GM10248 (cell line): ENCODE data around the gene RHOH.
A peak's percentile ranks its signal among the peaks of the same experiment; 100 is the strongest.

Source experiments
- CTCF ChIA-PET: fragments of 300-600 bp; sonication (Branson Sonifier 250); formaldehyde crosslinking; extraction: SDS; loops from one replicate; lab custom pipeline; 2021; ENCODE audit warnings: antibody characterized with exemption; lab: Yijun Ruan, JAX
- POLR2A ChIA-PET: fragments of 350-650 bp; sonication (Branson Sonifier 250); formaldehyde crosslinking; extraction: SDS; loops from one replicate; lab custom pipeline; 2020; ENCODE audit warnings: antibody characterized with exemption; lab: Yijun Ruan, JAX
- DNase-seq: peaks from one replicate; pipeline ENCODE4 v3.0.0; 2012; ENCODE audit errors: extremely low spot score
- CTCF ChIP-seq: IDR thresholded peaks from 2 replicates; pipeline ENCODE4 v1.5.1; 2012; ENCODE audit warnings: mild to moderate bottlenecking, low read depth; ENCODE audit errors: extremely low read depth, missing control alignments, control extremely low read depth

Gene RHOH

GRCh38 chr4:40200875-40201801, 4.3 kb downstream of the RHOH start:
- ChIA-PET POLR2A (interaction anchor here (1.1 to 1.5 kb wide), 4 partner anchors 10 to 116 kb away, joined by 4 to 8 read pairs (median 6); no protein-coding TSS in a partner anchor), CTCF (interaction anchor here (1.2 to 3.2 kb wide), 8 partner anchors 11 to 145 kb away, joined by 3 to 18 read pairs (median 5); no protein-coding TSS in a partner anchor)
- TF ChIP-seq CTCF = no peak
- DNase-seq = no peak

- CTCF ChIA-PET = interaction anchor here (1.1 to 3.8 kb wide), 2 partner anchors 10 to 15 kb away, joined by 3 to 13 read pairs; no protein-coding TSS in a partner anchor
Measured at GRCh38 chr4:40201898-40202297, 5.1 kb downstream of the RHOH start.

GRCh38 chr4:40202474-40202873, 5.6 kb downstream of the RHOH start:
- TF ChIP-seq CTCF = no peak
- no peak for DNase-seq
- ChIA-PET POLR2A (interaction anchor here (0.6 kb wide), 1 partner anchor 22 kb away, joined by 3 read pairs; no protein-coding TSS in a partner anchor), CTCF (interaction anchor here (1.1 to 3.8 kb wide), 3 partner anchors 10 to 28 kb away, joined by 3 to 13 read pairs (median 5); no protein-coding TSS in a partner anchor)

More at GRCh38 chr4:40201898-40202297, 5.1 kb downstream of the RHOH start:
- TF ChIP-seq CTCF = no peak
- no peak for DNase-seq
- POLR2A ChIA-PET = no interaction called here

- no peak for DNase-seq
- ChIA-PET POLR2A (interaction anchor here (0.8 to 1.8 kb wide), 4 partner anchors 9 to 18 kb away, joined by 3 to 5 read pairs (median 3); no protein-coding TSS in a partner anchor), CTCF (interaction anchor here (0.7 to 3.8 kb wide), 15 partner anchors 8 to 121 kb away, joined by 3 to 14 read pairs (median 4); partner anchors contain the start of gene RHOH)
- TF ChIP-seq CTCF = no peak
Measured at GRCh38 chr4:40204507-40205258, 7.9 kb downstream of the RHOH start.

- CTCF ChIA-PET = interaction anchor here (0.7 to 3.8 kb wide), 18 partner anchors 9 to 120 kb away, joined by 3 to 14 read pairs (median 4); partner anchors contain the start of gene RHOH
- no peak for TF ChIP-seq CTCF
- DNase-seq = peak; percentile 51
- POLR2A ChIA-PET = interaction anchor here (0.8 to 1.8 kb wide), 4 partner anchors 8 to 19 kb away, joined by 3 to 5 read pairs (median 3); no protein-coding TSS in a partner anchor
Measured at GRCh38 chr4:40205259-40206198, 8.7 kb downstream of the RHOH start.
